ENCODE data around the gene BCL2.

GRCh38 chr18:63074981-63075404 is 244.6 kb downstream of the BCL2 start:
- TF ChIP-seq POLR2AphosphoS5 (IDR thresholded peaks at IDR 0.05; ENCODE audit: low read depth, low read length) (no peak), POLR2A (IDR thresholded peaks at IDR 0.05; ENCODE audit: low read depth, low read length) (no peak), TAF1 (IDR thresholded peaks at IDR 0.05; ENCODE audit: borderline replicate concordance, low read depth, low read length) (no peak)

Data from GM12892 (cell line).